ENCODE measurements around the gene KCNG2. TPM values are rescaled to one million over a fixed set of nuclear protein-coding genes. Genes with fewer than 3 reads are reported as not detected.

Gene KCNG2
- total and polyA plus RNA-seq, 2 of the 8 experiments (the other 6 are each of a cell fraction or from before 2014, with no cell fraction given): 0.19 to 0.74 TPM

- no peak overlapping the region for H2BK15ac ChIP-seq (ENCODE audit: low read length)
- H3K9ac ChIP-seq (replicated peaks in 1 of 4; ENCODE audit: extremely low read depth in 1 of 4, low read depth in 3 of 4, low read length in 3 of 4): no peak overlapping the region
- DNase-seq (ENCODE audit: low read depth in 1 of 2, low spot score in 2 of 2) (no peak), FAIRE-seq (no peak)
- no peak overlapping the region for H3K14ac ChIP-seq (ENCODE audit: insufficient read length)
- H2AFZ ChIP-seq (ENCODE audit: low read length): no peak overlapping the region
- H3K36me3 ChIP-seq (ENCODE audit: control insufficient read depth in 2 of 4, insufficient read depth in 4 of 4, low read length in 3 of 4): no peaks in the 10 kb centered on the region; a peak in 1 of 8 replicates
- no peak overlapping the region for H4K5ac ChIP-seq (ENCODE audit: insufficient read length, low read depth, low read length)
- ChIA-PET POLR2A (ENCODE audit: partially characterized antibody) (no interaction called here), CTCF (ENCODE audit: partially characterized antibody) (interaction anchor here (0.6 to 4.4 kb wide), 7 partner anchors 11 to 273 kb away, joined by 3 to 19 read pairs (median 3); partner anchors contain the start of gene ADNP2)
- no peak overlapping the region for H2AK5ac ChIP-seq (ENCODE audit: low read depth, low read length)
- H3K4me3 ChIP-seq (ENCODE audit: extremely low read depth in 1 of 4, insufficient read depth in 2 of 4, low read depth in 3 of 4, low read length in 4 of 4): no peak overlapping the region
- 91% methylated on average over 17 of the region's 17 CpGs; no CpG with 5 or more reads in 1 of the 2 experiments for WGBS, 2 experiments (ENCODE audit: extremely low coverage in 1 of 2, insufficient coverage in 1 of 2, insufficient read length in 1 of 2, insufficient replicate concordance in 2 of 2, low coverage in 1 of 2, low lambda C conversion rate in 2 of 2, missing lambda C conversion rate in 1 of 2)
- no peak overlapping the region for H2BK20ac ChIP-seq (ENCODE audit: low read length)
- peaks cover 0 to 13% (median 8%) of the 10 kb centered on the region in 4 experiments; a peak in 4 of 7 replicates for H3K4me1 ChIP-seq (replicated peaks in 1 of 4; ENCODE audit: control insufficient read depth in 3 of 4, insufficient read depth in 4 of 4, low read length in 3 of 4)
- H3K9me3 ChIP-seq (ENCODE audit: insufficient read depth in 2 of 2, low read depth in 1 of 2, low read length in 1 of 2): no peaks in the 10 kb centered on the region
- peaks cover 0 to 6% (median 4%) of the 10 kb centered on the region in 4 experiments; a peak in 5 of 7 replicates for H3K27me3 ChIP-seq (replicated peaks in 1 of 4; ENCODE audit: control insufficient read depth in 3 of 4, extremely low read depth in 1 of 4, insufficient read depth in 3 of 4, low read length in 3 of 4)
- H3K56ac ChIP-seq (replicated peaks; ENCODE audit: insufficient read length, low read depth, low read length): no peak overlapping the region
- H4K91ac ChIP-seq (replicated peaks; ENCODE audit: insufficient read length, low read length): no peak overlapping the region
- no peak overlapping the region for H4K8ac ChIP-seq (ENCODE audit: extremely low read depth, insufficient read depth, low read length)
- no peak overlapping the region for H3K4ac ChIP-seq (replicated peaks; ENCODE audit: insufficient read length, low read depth, low read length)
- H2BK5ac ChIP-seq (ENCODE audit: low read depth, low read length): no peak overlapping the region; the same call in 1 of the 2 replicates
- no peak overlapping the region for H2BK12ac ChIP-seq (ENCODE audit: low read depth, low read length)
- H3K23ac ChIP-seq (ENCODE audit: insufficient read length): no peak overlapping the region
- no peak overlapping the region for H2BK120ac ChIP-seq (replicated peaks; ENCODE audit: low read depth, low read length)
- H3K23me2 ChIP-seq (ENCODE audit: low read depth, low read length): no peaks in the 10 kb centered on the region
- peak overlapping the region; percentile 19; the same call in 1 of the 2 replicates for H3K18ac ChIP-seq (ENCODE audit: extremely low read depth, low read length)
- H4K20me1 ChIP-seq (replicated peaks in 1 of 2; ENCODE audit: control insufficient read depth in 1 of 2, insufficient read depth in 2 of 2, low read length in 2 of 2): peaks cover 5 to 22% of the 10 kb centered on the region in 2 experiments
- no peak overlapping the region for H3K4me2 ChIP-seq (ENCODE audit: insufficient read depth in 1 of 2, low read depth in 2 of 2, low read length in 2 of 2)
- H3K79me2 ChIP-seq (ENCODE audit: control insufficient read depth in 1 of 2, insufficient read depth in 2 of 2, low read length in 2 of 2): peaks cover 0 to 6% of the 10 kb centered on the region in 2 experiments; a peak in 2 of 4 replicates
- peaks cover 3% of the 10 kb centered on the region; the same call in 1 of the 2 replicates for H3K79me1 ChIP-seq (ENCODE audit: low read depth, low read length)
- no peak overlapping the region for H3K27ac ChIP-seq (ENCODE audit: low read depth, low read length)
- TF ChIP-seq SUZ12 (IDR thresholded peaks at IDR 0.05; ENCODE audit: low read length): no peak
- no peak for TF ChIP-seq ATF2 (IDR thresholded peaks at IDR 0.05; ENCODE audit: low read length)
- TF ChIP-seq TCF12 (IDR thresholded peaks at IDR 0.05; ENCODE audit: low read depth, low read length): no peak
- no peak for TF ChIP-seq SIRT6 (IDR thresholded peaks at IDR 0.05; ENCODE audit: low read length)
- TF ChIP-seq RFX5 (IDR thresholded peaks at IDR 0.05; ENCODE audit: borderline replicate concordance, low read depth, low read length): no peak
- no peak for TF ChIP-seq MAX (IDR thresholded peaks at IDR 0.05)
- no peak for TF ChIP-seq BRCA1 (IDR thresholded peaks at IDR 0.05; ENCODE audit: low read depth, low read length)
- no peak for TF ChIP-seq RXRA (IDR thresholded peaks at IDR 0.05; ENCODE audit: insufficient read depth, low read depth, low read length)
- no peak for TF ChIP-seq PHF8 (conservative IDR thresholded peaks at IDR 0.05; ENCODE audit: low read depth, low read length)
- TF ChIP-seq JUN (IDR thresholded peaks at IDR 0.05; ENCODE audit: low read depth, low read length): no peak
Observed at GRCh38 chr18:79945118-79946042, 147.6 kb downstream of the KCNG2 start.

Measured in H1 (cell line).